Body of pancreas (tissue), 4 donors: ENCODE data around the gene ADCYAP1R1.

Experiments
- CTCF ChIP-seq, 7 experiments: fragments of 450-650 bp in 4 of 7; fragments of 200-600 bp in 3 of 7; sonication (generic) in 3 of 7; IDR thresholded peaks; one replicate each; pipeline ENCODE4 v1.5.1; 2016 to 2019; ENCODE audit warnings: antibody characterized with exemption in 7 of 7
- POLR2A ChIP-seq, 3 donors: fragments of 450-650 bp; IDR thresholded peaks; one replicate each; pipeline ENCODE4 v1.6.1; 2016; ENCODE audit warnings: antibody characterized with exemption in 3 of 3, mild to moderate bottlenecking in 2 of 3

DNA sequence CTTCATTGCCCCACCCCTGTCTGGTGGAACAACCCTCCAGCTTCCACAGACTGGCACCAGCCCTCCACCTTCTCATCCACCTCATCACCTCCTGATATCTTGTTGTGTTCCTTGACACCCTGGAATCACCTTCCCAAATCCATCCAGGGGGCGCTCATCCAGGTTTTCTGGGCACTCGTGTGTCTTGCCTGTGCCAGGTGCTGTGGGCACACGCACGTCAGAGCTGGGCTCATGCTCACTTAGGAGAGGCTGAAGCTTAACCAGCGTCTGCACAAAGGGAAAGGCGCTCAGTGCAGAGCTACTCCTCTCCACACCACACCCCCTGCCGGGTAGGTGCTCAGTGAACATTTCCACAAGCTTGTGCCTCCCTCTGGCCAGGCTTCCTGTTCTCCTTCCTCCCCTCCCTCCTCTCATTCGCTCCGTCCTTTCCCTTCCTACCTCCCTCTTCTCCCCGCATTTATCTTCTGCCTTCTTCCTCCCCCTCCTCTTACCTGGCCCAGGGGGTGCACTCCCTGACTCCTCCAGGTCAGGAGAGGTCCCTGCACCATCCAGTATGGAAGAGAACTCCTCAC is 4.8 kb downstream of the ADCYAP1R1 start:
- no peak for TF ChIP-seq CTCF (IDR thresholded peaks at IDR 0.05)
- no peak for TF ChIP-seq POLR2A (IDR thresholded peaks at IDR 0.05)
